ENCODE measurements around the gene ATP5F1E. TPM values are rescaled to one million over a fixed set of nuclear protein-coding genes. Genes with fewer than 3 reads are reported as not detected.
"Not testable (repeated sequence)": the region's sequence is repeated elsewhere in the genome, so short reads cannot be mapped to it uniquely, and the experiment has no call there.

Gene ATP5F1E
- total RNA-seq, 1 donor from 2014 or later = 66.7 TPM

GRCh38 chr20:59044295-59044694 is 12.2 kb upstream of the ATP5F1E start:
- Mint-ChIP-seq H3K36me3 (ENCODE audit: unreplicated experiment) (peaks cover 4% of the 10 kb centered on the region), H3K4me1 (ENCODE audit: unreplicated experiment) (peaks cover 36% of the 10 kb centered on the region), H3K27ac (ENCODE audit: unreplicated experiment) (no peak overlapping the region), H3K9me3 (ENCODE audit: unreplicated experiment) (no peaks in the 10 kb centered on the region), H3K27me3 (ENCODE audit: unreplicated experiment) (peaks cover 2% of the 10 kb centered on the region), H3K4me3 (ENCODE audit: unreplicated experiment) (no peak overlapping the region)
- DNase-seq (ENCODE audit: extremely low spot score, unreplicated experiment) = no peak
- TF ChIP-seq, protein P1, sequence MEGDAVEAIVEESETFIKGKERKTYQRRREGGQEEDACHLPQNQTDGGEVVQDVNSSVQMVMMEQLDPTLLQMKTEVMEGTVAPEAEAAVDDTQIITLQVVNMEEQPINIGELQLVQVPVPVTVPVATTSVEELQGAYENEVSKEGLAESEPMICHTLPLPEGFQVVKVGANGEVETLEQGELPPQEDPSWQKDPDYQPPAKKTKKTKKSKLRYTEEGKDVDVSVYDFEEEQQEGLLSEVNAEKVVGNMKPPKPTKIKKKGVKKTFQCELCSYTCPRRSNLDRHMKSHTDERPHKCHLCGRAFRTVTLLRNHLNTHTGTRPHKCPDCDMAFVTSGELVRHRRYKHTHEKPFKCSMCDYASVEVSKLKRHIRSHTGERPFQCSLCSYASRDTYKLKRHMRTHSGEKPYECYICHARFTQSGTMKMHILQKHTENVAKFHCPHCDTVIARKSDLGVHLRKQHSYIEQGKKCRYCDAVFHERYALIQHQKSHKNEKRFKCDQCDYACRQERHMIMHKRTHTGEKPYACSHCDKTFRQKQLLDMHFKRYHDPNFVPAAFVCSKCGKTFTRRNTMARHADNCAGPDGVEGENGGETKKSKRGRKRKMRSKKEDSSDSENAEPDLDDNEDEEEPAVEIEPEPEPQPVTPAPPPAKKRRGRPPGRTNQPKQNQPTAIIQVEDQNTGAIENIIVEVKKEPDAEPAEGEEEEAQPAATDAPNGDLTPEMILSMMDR (IDR thresholded peaks at IDR 0.05) = no peak

DNA sequence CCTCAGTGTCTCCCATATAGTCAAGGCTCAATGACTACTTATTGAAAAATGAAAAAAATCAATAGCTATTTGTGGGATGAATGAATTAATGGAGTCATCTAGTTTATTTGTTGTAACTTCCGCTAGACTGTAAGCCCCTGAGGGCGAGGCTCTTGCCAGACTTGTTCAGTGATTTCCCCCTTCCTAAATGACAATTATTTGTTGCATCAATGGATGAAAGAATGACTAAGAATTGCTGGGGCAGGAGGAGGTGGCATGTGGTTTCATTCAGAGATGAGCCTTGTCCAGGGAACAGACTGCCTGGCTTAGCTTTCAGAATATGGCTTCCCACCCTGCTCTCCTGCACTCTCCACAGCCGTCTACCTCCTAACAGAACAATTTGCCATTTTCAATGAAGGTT is 11.6 kb upstream of the ATP5F1E start:
- peaks cover 4% of the 10 kb centered on the region for H3K36me3 Mint-ChIP-seq (ENCODE audit: unreplicated experiment)
- no peaks in the 10 kb centered on the region for H3K9me3 Mint-ChIP-seq (ENCODE audit: unreplicated experiment)
- no peak overlapping the region for H3K27ac Mint-ChIP-seq (ENCODE audit: unreplicated experiment)
- no peaks in the 10 kb centered on the region for H3K27me3 Mint-ChIP-seq (ENCODE audit: unreplicated experiment)
- H3K4me3 Mint-ChIP-seq (ENCODE audit: unreplicated experiment) = peak overlapping the region; percentile 58
- no peak for DNase-seq (ENCODE audit: extremely low spot score, unreplicated experiment)
- H3K4me1 Mint-ChIP-seq (ENCODE audit: unreplicated experiment) = peaks cover 39% of the 10 kb centered on the region
- TF ChIP-seq, protein P1 (IDR thresholded peaks at IDR 0.05) = no peak

DNA sequence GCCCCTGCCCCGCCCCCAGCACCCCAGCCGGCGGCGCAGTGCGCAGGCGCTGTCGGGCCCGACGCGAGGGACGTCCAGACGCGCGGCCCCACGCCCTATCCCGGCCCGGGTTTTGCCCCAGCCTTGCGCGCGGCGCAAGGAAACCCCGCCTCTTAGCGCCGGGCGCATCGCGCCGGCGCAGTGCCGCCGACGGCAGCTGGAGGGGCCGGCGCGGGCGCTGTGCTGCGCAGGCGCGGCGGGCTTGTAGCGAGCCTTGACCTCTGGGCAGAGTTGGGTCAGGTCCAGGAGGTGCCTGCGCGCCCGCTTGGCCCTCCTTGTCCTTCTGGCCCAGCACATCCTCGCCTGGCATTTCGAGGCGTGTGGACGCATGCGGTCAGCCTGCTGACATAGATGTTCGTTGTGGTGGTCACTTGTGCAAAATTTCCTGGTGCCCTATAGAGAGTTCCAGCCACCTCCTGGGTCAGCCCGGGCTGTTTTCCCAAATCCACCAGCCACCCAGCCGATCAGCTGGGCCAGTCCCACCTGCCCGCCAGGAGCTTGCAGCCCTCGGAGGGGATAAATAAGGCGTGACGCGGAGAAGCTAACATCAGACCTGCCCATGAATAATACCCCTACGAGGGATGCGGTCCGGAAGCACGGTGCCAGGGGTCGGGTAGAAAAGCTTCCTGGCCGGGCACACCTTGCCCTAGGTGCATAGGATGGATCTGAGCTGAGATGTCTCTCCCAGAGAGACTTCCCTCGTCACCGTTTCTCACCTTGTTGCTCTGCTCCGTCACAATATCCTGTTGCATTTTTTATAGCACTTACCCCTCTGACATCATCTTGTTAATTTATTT is 10.9 kb upstream of the ATP5F1E start:
- peak; percentile 98 for DNase-seq (ENCODE audit: extremely low spot score, unreplicated experiment)
- Mint-ChIP-seq H3K27ac (ENCODE audit: unreplicated experiment) (peak overlapping the region; percentile 71), H3K4me1 (ENCODE audit: unreplicated experiment) (peaks cover 34% of the 10 kb centered on the region), H3K4me3 (ENCODE audit: unreplicated experiment) (peak overlapping the region; percentile 86), H3K36me3 (ENCODE audit: unreplicated experiment) (peaks cover 7% of the 10 kb centered on the region), H3K9me3 (ENCODE audit: unreplicated experiment) (no peaks in the 10 kb centered on the region), H3K27me3 (ENCODE audit: unreplicated experiment) (no peaks in the 10 kb centered on the region)
- TF ChIP-seq, protein P1 (IDR thresholded peaks at IDR 0.05) = no peak

GRCh38 chr20:59042151-59042795 is 10.1 kb upstream of the ATP5F1E start, which contains the start of gene PRELID3B:
Gene PRELID3B, minus strand, starts transcription at chr20:59042786. Its CDS starts 56 bp downstream, at chr20:59042730.
- no peak for DNase-seq (ENCODE audit: extremely low spot score, unreplicated experiment)
- Mint-ChIP-seq H3K9me3 (ENCODE audit: unreplicated experiment) (no peaks in the 10 kb centered on the region), H3K27ac (ENCODE audit: unreplicated experiment) (peak within 1 kb of the TSS; percentile 71), H3K36me3 (ENCODE audit: unreplicated experiment) (peaks cover 12% of the 10 kb centered on the region), H3K27me3 (ENCODE audit: unreplicated experiment) (no peaks in the 10 kb centered on the region), H3K4me3 (ENCODE audit: unreplicated experiment) (peak within 1 kb of the TSS; percentile 86), H3K4me1 (ENCODE audit: unreplicated experiment) (peaks cover 31% of the 10 kb centered on the region)
- TF ChIP-seq, protein P1 (IDR thresholded peaks at IDR 0.05) = no peak

DNA sequence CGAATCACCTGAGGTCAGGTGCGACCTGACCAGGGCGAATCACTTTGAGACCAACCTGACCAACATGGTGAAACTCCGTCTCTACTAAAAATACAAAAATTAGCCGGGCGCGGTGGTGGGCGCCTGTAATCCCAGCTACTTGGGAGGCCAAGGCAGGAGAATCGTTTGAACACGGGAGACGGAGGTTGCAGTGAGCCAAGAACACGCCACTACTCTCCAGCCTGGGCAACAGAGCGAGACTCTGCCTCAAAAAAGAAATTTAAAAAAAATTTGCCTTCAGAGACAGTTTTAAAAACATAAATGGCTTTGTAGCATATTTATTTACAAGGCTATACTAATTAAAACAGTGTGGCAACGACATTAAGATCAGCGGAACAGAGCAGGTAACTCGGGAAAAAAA is 9.4 kb upstream of the ATP5F1E start:
- H3K9me3 Mint-ChIP-seq (ENCODE audit: unreplicated experiment); DNase-seq (ENCODE audit: extremely low spot score, unreplicated experiment); H3K27me3 Mint-ChIP-seq (ENCODE audit: unreplicated experiment): not testable (repeated sequence)
- Mint-ChIP-seq H3K4me1 (ENCODE audit: unreplicated experiment) (peaks cover 31% of the 10 kb centered on the region), H3K27ac (ENCODE audit: unreplicated experiment) (peak overlapping the region; percentile 50), H3K36me3 (ENCODE audit: unreplicated experiment) (peaks cover 20% of the 10 kb centered on the region), H3K4me3 (ENCODE audit: unreplicated experiment) (peak overlapping the region; percentile 86)
